HL-60 (cell line): ENCODE data around the gene FAM171A1.
"Not testable (repeated sequence)": the region's sequence is repeated elsewhere in the genome, so short reads cannot be mapped to it uniquely, and the experiment has no call there.

ENCODE experiments used
- DNase-seq, 2 experiments: peaks; one replicate each; pipeline ENCODE4 v3.0.0-alpha.2; 2010 to 2020; ENCODE audit warnings: low read depth in 1 of 2, low spot score in 1 of 2
- H3K27ac ChIP-seq: fragments of 250-450 bp; sonication (Bioruptor Pico); replicated peaks from 2 replicates; pipeline ENCODE4 v1.5.1; 2020; ENCODE audit warnings: mild to moderate bottlenecking, moderate library complexity
- H3K27me3 ChIP-seq: fragments of 250-450 bp; sonication (Bioruptor Pico); 2 replicates; pipeline ENCODE4 v1.5.1; 2021; ENCODE audit warnings: mild to moderate bottlenecking, moderate library complexity; ENCODE audit not compliant: insufficient read depth, poor library complexity, severe bottlenecking
- H3K4me3 ChIP-seq: replicated peaks from 2 replicates; pipeline ENCODE4 v1.5.1; 2011; ENCODE audit warnings: mild to moderate bottlenecking, control low read depth, low read length; ENCODE audit not compliant: insufficient read depth
- GABPA ChIP-seq: IDR thresholded peaks from 2 replicates; pipeline ENCODE4 v1.6.1; 2012; ENCODE audit warnings: low read depth
- POLR2AphosphoS5 ChIP-seq: IDR thresholded peaks from 2 replicates; pipeline ENCODE4 v1.6.1; 2012; ENCODE audit warnings: low read depth
- SPI1 ChIP-seq: IDR thresholded peaks from 2 replicates; pipeline ENCODE4 v1.6.1; 2012; ENCODE audit warnings: low read depth, mild to moderate bottlenecking, borderline replicate concordance
- TF ChIP-seq, protein P1 (sequence below): IDR thresholded peaks from 2 replicates; pipeline ENCODE4 v1.6.1; 2012; ENCODE audit warnings: low read depth; ENCODE audit not compliant: insufficient replicate concordance
- TF ChIP-seq, protein P2 (sequence below): IDR thresholded peaks from one replicate; pipeline ENCODE4 v1.5.1; 2011; ENCODE audit warnings: low read length, control low read depth, inconsistent platforms; ENCODE audit not compliant: insufficient read depth

The FAM171A1 gene

DNA sequence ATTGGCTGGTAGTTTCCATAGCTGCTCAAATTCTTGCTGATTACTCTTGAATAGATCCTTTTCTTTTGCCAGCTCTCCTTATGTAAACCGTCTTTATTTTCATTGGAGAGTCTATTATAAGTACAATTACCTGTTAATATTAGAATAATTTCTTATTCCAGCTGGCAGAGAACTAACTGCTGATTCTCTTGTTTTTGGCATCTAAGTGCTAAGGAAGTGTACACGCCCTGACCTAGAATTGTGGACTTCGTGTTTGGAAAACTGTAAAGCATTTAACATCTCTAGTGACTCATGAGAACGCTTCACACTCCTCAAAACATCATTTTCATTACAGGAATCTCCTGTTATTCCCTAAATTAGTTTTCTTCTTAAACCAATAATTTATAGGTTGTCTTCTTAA, 39.9 kb upstream of the FAM171A1 start:
- TF ChIP-seq POLR2AphosphoS5 = no peak
- TF ChIP-seq, protein P1, sequence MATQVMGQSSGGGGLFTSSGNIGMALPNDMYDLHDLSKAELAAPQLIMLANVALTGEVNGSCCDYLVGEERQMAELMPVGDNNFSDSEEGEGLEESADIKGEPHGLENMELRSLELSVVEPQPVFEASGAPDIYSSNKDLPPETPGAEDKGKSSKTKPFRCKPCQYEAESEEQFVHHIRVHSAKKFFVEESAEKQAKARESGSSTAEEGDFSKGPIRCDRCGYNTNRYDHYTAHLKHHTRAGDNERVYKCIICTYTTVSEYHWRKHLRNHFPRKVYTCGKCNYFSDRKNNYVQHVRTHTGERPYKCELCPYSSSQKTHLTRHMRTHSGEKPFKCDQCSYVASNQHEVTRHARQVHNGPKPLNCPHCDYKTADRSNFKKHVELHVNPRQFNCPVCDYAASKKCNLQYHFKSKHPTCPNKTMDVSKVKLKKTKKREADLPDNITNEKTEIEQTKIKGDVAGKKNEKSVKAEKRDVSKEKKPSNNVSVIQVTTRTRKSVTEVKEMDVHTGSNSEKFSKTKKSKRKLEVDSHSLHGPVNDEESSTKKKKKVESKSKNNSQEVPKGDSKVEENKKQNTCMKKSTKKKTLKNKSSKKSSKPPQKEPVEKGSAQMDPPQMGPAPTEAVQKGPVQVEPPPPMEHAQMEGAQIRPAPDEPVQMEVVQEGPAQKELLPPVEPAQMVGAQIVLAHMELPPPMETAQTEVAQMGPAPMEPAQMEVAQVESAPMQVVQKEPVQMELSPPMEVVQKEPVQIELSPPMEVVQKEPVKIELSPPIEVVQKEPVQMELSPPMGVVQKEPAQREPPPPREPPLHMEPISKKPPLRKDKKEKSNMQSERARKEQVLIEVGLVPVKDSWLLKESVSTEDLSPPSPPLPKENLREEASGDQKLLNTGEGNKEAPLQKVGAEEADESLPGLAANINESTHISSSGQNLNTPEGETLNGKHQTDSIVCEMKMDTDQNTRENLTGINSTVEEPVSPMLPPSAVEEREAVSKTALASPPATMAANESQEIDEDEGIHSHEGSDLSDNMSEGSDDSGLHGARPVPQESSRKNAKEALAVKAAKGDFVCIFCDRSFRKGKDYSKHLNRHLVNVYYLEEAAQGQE = no peak
- TF ChIP-seq SPI1 = no peak
- TF ChIP-seq GABPA = no peak
- TF ChIP-seq, protein P2, sequence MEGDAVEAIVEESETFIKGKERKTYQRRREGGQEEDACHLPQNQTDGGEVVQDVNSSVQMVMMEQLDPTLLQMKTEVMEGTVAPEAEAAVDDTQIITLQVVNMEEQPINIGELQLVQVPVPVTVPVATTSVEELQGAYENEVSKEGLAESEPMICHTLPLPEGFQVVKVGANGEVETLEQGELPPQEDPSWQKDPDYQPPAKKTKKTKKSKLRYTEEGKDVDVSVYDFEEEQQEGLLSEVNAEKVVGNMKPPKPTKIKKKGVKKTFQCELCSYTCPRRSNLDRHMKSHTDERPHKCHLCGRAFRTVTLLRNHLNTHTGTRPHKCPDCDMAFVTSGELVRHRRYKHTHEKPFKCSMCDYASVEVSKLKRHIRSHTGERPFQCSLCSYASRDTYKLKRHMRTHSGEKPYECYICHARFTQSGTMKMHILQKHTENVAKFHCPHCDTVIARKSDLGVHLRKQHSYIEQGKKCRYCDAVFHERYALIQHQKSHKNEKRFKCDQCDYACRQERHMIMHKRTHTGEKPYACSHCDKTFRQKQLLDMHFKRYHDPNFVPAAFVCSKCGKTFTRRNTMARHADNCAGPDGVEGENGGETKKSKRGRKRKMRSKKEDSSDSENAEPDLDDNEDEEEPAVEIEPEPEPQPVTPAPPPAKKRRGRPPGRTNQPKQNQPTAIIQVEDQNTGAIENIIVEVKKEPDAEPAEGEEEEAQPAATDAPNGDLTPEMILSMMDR = no peak
- H3K27me3 ChIP-seq = no peaks in the 10 kb centered on the region
- H3K27ac ChIP-seq = no peak overlapping the region

DNA sequence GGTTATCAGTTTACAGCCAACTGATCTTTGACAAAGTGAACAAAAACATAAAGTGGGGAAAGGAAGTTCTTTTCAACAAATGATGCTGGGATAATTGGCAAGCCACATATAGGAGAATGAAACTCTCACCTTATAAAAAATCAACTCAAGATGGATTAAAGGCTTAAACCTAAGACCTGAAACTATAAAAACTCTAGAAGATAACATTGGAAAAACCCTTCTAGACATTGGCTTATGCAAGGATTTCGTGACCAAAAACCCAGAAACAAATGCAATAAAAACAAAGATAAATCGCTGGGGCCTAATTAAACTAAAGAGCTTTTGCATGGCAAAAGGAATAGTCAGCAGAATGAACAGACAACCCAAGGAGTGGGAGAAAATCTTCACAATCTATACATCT, 38.3 kb upstream of the FAM171A1 start:
- H3K27me3 ChIP-seq, H3K4me3 ChIP-seq: not testable (repeated sequence)

More for the DNA sequence above, 39.9 kb upstream of the FAM171A1 start:
- DNase-seq = no peak
- H3K4me3 ChIP-seq = no peak overlapping the region

DNA sequence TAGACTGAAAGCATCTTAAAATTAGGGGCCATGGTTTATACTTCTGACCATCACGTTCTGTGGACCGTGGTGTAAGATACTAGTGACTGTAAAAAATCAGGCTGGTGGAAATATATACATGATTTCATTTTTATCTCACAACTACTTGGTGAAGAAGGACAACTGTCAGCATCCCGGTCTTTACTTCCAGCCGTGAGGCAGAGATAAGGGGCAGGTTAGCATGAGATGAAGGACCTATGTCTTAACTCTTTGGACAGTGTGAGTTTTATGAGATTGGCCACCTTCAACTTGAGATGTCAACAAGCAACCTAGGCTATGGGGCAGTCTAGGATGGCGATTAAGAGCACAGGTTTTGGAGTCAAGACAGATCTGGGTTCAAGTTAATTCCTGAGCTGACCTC, 37.5 kb upstream of the FAM171A1 start:
- no peak overlapping the region for H3K27ac ChIP-seq
- H3K4me3 ChIP-seq = no peak overlapping the region
- TF ChIP-seq, protein P1 = no peak
- TF ChIP-seq, protein P2 = no peak
- TF ChIP-seq POLR2AphosphoS5 = no peak
- TF ChIP-seq GABPA = no peak
- TF ChIP-seq SPI1 = no peak
- no peaks in the 10 kb centered on the region for H3K27me3 ChIP-seq
- no peak for DNase-seq

More for the DNA sequence above, 38.3 kb upstream of the FAM171A1 start:
- not testable (repeated sequence) for DNase-seq, H3K27ac ChIP-seq

DNA sequence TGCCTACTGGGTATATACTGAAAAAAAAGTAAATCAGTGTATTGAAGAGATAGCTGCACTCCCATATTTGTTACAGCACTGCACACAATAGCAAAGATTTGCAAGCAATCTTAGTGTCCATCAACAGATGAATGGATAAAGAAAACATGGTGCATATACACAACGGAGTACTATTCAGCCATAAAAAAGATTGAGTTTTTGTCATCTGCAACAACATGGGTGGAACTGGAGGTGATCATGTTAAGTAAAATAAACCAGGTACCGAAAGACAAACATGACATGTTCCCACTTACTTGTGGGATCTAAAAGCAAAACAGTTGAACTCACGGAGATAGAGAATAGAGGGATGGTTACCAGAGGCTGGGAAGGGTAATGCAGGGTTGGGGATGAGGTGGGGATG, 34.2 kb upstream of the FAM171A1 start:
- Histone ChIP-seq H3K27ac (no peak overlapping the region), H3K4me3 (no peak overlapping the region), H3K27me3 (no peaks in the 10 kb centered on the region)
- DNase-seq = no peak
- TF ChIP-seq, protein P2 = no peak
- TF ChIP-seq, protein P1 = no peak
- TF ChIP-seq GABPA (no peak), POLR2AphosphoS5 (no peak), SPI1 (no peak)
